Type B pancreatic cell (in vitro differentiated cells): Measurements from ENCODE around the gene LCOR. TPM values are rescaled to one million over a fixed set of nuclear protein-coding genes. Genes with fewer than 3 reads are reported as not detected.

Experiments
- DNase-seq: peaks from one replicate; pipeline ENCODE4 v3.0.0; 2021; ENCODE audit warnings: mixed read lengths; ENCODE audit not compliant: unreplicated experiment; ENCODE audit errors: extremely low spot score
- H3K27ac Mint-ChIP-seq: 2 replicates; pipeline ENCODE4 v1.8.0; 2021; ENCODE audit warnings: mild to moderate bottlenecking, mixed read lengths
- H3K27me3 Mint-ChIP-seq: 2 replicates; pipeline ENCODE4 v1.8.0; 2021; ENCODE audit warnings: mixed read lengths
- H3K36me3 Mint-ChIP-seq: 2 replicates; pipeline ENCODE4 v1.8.0; 2021; ENCODE audit warnings: mixed read lengths
- H3K4me1 Mint-ChIP-seq: one replicate; pipeline ENCODE4 v1.8.0; 2021; ENCODE audit warnings: mixed read lengths; ENCODE audit not compliant: unreplicated experiment
- H3K4me3 Mint-ChIP-seq: 2 replicates; pipeline ENCODE4 v1.8.0; 2021; ENCODE audit warnings: mild to moderate bottlenecking, mixed read lengths
- H3K9me3 Mint-ChIP-seq: 2 replicates; pipeline ENCODE4 v1.8.0; 2021; ENCODE audit warnings: mixed read lengths
- CTCF ChIP-seq: fragments of 200-600 bp; sonication (generic); conservative IDR thresholded peaks from 2 replicates; pipeline ENCODE4 v1.5.0; 2021; ENCODE audit warnings: antibody characterized with exemption, mild to moderate bottlenecking
- total RNA-seq: library from RNA; stranded (reverse); gene quantifications from 2 replicates; pipeline ENCODE4 v1.2.1, GENCODE V29; 2021; ENCODE audit warnings: low replicate concordance

The LCOR gene
- total RNA-seq, 1 donor from 2014 or later = 55.1 TPM

- H3K27me3 Mint-ChIP-seq = no peaks in the 10 kb centered on the region
- no peaks in the 10 kb centered on the region for H3K4me1 Mint-ChIP-seq
- H3K27ac Mint-ChIP-seq = no peak overlapping the region
- no peak overlapping the region for H3K4me3 Mint-ChIP-seq
- no peak for DNase-seq
- H3K36me3 Mint-ChIP-seq = peaks cover 7% of the 10 kb centered on the region
- H3K9me3 Mint-ChIP-seq = peaks cover 7% of the 10 kb centered on the region
- no peak for TF ChIP-seq CTCF
Measured at GRCh38 chr10:97004591-97004990, 172.5 kb downstream of the LCOR start.

- H3K4me1 Mint-ChIP-seq = no peaks in the 10 kb centered on the region
- no peak overlapping the region for H3K4me3 Mint-ChIP-seq
- H3K27ac Mint-ChIP-seq = no peak overlapping the region
- no peak for DNase-seq
- H3K27me3 Mint-ChIP-seq = no peaks in the 10 kb centered on the region
- peaks cover 12% of the 10 kb centered on the region for H3K9me3 Mint-ChIP-seq
- TF ChIP-seq CTCF = no peak
- H3K36me3 Mint-ChIP-seq = peaks cover 12% of the 10 kb centered on the region
Measured at GRCh38 chr10:97005349-97005748, 173.3 kb downstream of the LCOR start.

- Mint-ChIP-seq H3K4me1 (no peaks in the 10 kb centered on the region), H3K36me3 (peaks cover 12% of the 10 kb centered on the region), H3K9me3 (peaks cover 12% of the 10 kb centered on the region), H3K27ac (no peak overlapping the region), H3K4me3 (no peak overlapping the region), H3K27me3 (no peaks in the 10 kb centered on the region)
- no peak for DNase-seq
- TF ChIP-seq CTCF = no peak
Measured at GRCh38 chr10:97006364-97006763, 174.3 kb downstream of the LCOR start.

GRCh38 chr10:97007417-97007816, 175.3 kb downstream of the LCOR start:
- H3K27me3 Mint-ChIP-seq = no peaks in the 10 kb centered on the region
- no peak overlapping the region for H3K27ac Mint-ChIP-seq

GRCh38 chr10:97010695-97011206, 178.7 kb downstream of the LCOR start:
- Mint-ChIP-seq H3K36me3 (peaks cover 12% of the 10 kb centered on the region), H3K4me1 (no peaks in the 10 kb centered on the region), H3K27ac (no peak overlapping the region), H3K4me3 (no peak overlapping the region), H3K9me3 (peaks cover 12% of the 10 kb centered on the region), H3K27me3 (no peaks in the 10 kb centered on the region)
- DNase-seq = no peak
- no peak for TF ChIP-seq CTCF

More at GRCh38 chr10:97007417-97007816, 175.3 kb downstream of the LCOR start:
- Mint-ChIP-seq H3K4me3 (no peak overlapping the region), H3K9me3 (peaks cover 12% of the 10 kb centered on the region), H3K36me3 (peaks cover 12% of the 10 kb centered on the region), H3K4me1 (no peaks in the 10 kb centered on the region)
- DNase-seq = no peak
- no peak for TF ChIP-seq CTCF

- H3K9me3 Mint-ChIP-seq = peaks cover 12% of the 10 kb centered on the region
- H3K36me3 Mint-ChIP-seq = peaks cover 12% of the 10 kb centered on the region
- no peak overlapping the region for H3K27ac Mint-ChIP-seq
- H3K27me3 Mint-ChIP-seq = no peaks in the 10 kb centered on the region
- H3K4me1 Mint-ChIP-seq = no peaks in the 10 kb centered on the region
- DNase-seq = no peak
- H3K4me3 Mint-ChIP-seq = no peak overlapping the region
- no peak for TF ChIP-seq CTCF
Measured at GRCh38 chr10:97011397-97011796, 179.3 kb downstream of the LCOR start.
